ENCODE measurements around the gene CFAP251. TPM values are rescaled to one million over a fixed set of nuclear protein-coding genes. Genes with fewer than 3 reads are reported as not detected.
"Not testable (repeated sequence)": the region's sequence is repeated elsewhere in the genome, so short reads cannot be mapped to it uniquely, and the experiment has no call there.

Gene CFAP251
- total RNA-seq, 1 donor from 2014 or later = 1.3 TPM

DNA sequence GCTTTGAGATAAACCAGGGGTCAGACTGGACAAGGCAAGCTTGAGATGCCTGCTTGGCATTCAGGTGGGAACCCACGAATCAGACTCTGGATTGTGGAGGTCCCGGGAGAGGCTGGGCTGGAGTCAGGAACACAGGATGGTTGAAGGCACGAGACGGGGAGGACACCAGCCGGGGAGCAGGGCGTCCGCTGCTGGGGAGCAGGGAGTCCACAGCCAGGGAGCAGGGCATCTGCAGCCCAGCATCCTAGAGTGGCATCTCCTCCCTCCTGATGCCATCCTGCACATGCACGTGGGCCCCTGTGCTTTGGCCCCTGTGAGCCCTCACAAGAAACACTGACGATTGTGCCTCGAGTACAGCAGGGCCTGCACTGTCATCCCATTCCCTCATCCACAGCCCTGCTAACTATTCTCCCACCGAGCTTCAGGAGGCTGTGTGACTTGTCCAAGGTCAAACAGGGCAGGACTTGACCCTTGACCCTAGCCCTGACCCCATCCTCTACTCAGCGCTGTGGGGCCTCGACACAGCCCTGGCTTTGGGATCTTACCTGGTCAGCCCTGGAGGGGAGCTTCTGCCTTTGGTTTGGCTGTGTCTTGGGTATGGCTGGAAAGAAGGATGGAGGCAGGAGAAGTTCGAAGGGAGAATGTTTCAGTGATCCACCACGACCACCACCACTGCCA lies 45.1 kb downstream of the CFAP251 start:
- ATAC-seq (no peak), DNase-seq (ENCODE audit: missing footprints) (no peak)
- intact Hi-C loops (cut with DNase I) = no loop called here

DNA sequence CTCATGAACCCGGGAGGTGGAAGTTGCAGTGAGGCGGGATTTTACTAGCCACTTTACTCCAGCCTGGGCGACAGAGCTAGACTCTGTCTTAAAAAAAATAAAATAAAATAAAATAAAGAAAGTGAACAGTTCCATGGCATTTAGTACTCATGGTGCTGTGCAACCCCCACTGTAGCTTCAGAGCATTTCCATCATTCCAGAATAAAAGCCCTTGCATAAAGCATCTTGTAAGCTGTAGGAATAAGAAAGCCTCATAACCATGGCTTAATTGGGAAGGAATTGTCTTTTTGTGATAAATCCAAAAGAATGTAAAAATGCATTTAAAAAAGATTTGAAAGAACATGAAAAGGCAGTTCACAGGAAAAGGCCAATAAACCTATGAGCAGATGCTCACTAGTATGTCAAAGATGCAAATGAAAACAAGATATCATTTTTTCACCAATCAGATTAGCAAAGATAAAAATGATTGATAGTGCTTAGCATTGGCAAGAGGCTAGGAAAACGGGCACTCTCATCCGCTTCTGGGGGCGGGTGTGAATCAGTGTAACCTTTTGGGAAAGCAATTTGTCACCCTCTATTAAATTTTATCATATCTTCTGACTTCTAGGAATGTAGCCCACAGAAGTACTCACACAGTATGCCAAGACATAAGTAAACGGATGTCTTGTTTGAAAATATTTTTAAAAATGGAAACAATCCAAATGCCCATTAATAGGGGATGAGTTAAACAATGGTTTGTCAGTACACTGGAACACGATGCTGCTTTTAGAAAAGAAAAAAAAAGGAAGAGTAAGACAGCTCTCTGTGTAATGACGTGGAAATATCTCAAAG lies 46.6 kb downstream of the CFAP251 start:
- ATAC-seq = no peak
- no peak for DNase-seq (ENCODE audit: missing footprints)
- intact Hi-C loops (cut with DNase I) = no loop called here

DNA sequence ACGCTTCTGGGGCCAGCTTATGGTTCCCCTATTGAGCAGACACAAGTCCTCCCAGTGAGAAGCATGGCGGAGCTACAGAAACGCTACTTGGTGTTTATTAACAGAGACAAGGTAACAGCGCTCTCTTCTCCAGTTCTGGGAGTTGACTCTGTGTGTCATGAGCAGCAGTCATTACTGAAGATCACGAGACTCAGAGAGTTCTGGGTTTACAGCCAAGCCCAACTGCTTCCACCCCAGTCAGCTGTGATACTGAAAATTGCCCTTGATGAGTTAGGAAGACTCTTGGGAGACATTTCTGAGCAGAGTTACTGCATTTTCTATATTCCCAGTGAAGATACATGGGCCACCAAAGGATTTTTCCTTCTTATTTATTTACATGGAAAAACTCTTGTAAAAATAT lies 48.6 kb downstream of the CFAP251 start:
- intact Hi-C loops (cut with DNase I) = no loop called here
- ATAC-seq (peak; percentile 78), DNase-seq (ENCODE audit: missing footprints) (no peak)

DNA sequence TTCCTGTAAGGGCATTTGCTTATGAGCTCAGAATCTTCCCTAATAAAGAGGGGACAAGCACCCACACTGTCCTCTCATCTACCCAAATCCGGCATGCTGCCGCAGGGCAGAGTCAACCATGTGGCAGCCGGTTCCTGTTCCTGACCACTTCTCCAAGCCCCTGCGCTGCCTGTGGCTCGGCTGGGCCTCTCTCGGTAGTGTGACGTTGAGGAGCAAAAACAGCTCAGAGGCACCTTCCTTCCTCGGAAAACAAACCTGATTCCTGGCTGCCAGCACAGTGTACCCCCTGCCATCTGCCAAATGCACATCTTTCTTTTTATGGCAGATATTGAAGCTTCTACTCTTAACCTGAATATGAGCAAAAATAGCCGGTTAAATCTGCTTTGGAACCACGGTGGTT lies 50.5 kb downstream of the CFAP251 start:
- intact Hi-C loops (cut with DNase I) = no loop called here
- DNase-seq (ENCODE audit: missing footprints) = no peak
- no peak for ATAC-seq

DNA sequence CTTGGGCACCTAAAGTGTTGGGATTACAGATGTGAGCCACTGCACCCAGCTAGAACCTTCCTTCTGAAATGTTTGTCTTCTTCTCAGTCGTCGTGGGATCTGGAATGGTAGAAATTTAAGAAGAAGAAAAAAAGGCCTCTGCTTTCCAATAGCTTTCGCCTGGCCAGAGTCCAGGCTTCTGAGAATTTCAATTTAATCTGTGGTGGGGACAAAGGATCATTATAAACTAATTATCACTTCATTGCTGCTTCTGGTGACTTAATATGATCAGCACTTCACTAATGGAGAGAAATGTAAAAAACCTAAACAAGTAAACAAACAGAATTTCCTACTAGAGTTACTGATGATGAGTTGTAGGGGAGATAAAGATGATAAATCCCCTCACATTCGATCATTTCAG lies 51.3 kb downstream of the CFAP251 start:
- intact Hi-C loops (cut with DNase I) = no loop called here
- no peak for ATAC-seq

DNA sequence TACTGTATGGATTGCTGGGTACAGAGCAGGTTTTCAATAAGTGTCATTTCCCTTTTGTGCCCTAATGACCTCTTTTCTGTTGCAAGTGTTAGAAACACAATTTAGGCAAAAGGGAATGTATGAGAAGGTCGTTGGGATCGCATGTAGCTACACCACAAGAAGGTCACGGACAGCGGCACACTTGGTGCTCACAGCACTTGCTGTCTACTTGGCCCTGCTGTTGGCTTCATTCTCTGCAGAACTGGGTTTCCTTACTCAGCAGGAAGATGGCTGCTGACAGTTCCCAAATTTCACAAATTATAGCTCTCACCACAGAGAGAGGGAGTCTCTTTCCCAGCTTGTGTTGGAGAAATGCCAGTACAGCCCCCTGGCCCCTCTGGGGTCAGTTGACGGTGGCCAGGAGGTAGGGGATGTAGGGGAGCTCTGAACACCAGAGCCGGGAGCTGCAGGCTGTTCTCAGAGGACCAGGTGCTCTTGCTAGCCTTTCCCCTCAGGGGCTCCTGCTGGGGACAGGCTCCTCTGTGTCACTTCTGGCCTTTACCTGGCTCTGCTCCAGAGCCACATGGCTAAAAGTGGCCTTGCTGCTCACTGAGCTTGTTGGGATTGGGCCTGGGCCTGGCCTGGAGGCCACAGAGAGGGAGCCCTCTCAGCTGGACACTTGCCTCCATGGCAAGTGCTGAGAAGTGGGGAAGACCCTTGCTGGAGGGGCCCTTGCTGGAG lies 52.3 kb downstream of the CFAP251 start:
- intact Hi-C loops (cut with DNase I) = no loop called here
- ATAC-seq (peak; percentile 53), DNase-seq (ENCODE audit: missing footprints) (no peak)

More for the DNA sequence above, 51.3 kb downstream of the CFAP251 start:
- no peak for DNase-seq (ENCODE audit: missing footprints)

DNA sequence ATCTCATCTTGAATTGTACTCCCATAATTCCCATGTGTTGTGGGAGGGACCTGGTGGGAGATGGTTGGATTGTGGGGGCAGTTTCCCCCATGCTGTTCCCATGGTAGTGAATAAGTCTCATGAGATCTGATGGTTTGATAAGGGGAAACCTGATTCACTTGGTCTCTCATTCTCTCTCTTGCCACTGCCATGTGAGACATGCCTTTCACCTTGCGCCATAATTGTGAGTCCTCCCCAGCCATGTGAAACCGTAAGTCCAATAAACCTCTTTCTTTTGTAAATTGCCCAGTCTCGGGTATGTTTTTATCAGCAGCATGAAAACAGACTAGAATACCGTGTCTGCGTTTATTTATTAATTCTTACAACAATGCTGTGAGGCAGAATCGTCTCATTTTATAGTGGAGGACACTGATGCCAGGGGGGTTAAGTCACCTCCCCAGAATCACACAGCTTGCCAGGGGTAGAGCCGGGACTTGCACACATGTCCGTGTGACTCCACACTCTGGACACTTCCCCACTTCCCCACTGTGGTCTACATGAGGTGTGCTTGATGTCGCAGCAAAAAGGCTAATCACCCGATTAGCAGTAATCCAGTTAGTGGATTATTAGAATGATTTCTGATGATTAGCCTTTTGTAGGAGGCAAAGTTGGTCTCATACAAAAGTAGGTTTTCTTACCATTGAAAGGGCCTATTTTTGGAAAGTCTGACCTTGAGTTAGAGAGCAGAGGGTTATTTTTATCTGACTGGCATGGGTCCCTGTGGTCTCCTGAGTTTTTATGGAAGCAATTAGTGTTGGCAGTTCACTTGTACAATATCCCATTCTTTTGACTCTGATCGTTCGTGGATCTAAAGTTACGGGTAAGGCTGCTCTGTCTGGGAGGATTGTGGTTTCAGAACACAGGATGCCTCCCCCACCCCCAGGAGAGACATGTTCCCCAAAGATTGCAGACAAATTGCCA lies 55.9 kb downstream of the CFAP251 start:
- no peak for ATAC-seq
- intact Hi-C loops (cut with DNase I) = no loop called here

DNA sequence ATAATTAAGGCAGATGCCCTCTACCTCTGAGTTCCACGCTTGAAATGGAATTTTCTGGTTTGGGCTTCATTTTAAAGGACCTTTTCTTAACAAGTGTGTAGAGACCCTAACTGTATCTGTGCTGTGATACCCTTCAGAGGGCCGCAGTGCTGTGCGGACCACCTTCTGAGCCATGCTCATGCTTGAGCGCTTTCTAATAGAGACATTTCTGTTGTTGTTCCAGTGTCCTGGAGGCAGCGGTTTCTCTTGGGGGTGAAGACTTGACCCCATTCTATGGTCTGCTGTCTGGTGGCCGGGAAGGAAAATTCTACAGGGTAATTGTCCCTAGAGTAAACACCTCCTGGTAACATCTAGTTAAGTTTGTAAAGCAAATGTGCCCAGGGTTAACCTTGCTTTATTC lies 56.6 kb downstream of the CFAP251 start:
- intact Hi-C loops (cut with DNase I) = no loop called here
- ATAC-seq = no peak
- no peak for DNase-seq (ENCODE audit: missing footprints)

More for the DNA sequence above, 55.9 kb downstream of the CFAP251 start:
- no peak for DNase-seq (ENCODE audit: missing footprints)

DNA sequence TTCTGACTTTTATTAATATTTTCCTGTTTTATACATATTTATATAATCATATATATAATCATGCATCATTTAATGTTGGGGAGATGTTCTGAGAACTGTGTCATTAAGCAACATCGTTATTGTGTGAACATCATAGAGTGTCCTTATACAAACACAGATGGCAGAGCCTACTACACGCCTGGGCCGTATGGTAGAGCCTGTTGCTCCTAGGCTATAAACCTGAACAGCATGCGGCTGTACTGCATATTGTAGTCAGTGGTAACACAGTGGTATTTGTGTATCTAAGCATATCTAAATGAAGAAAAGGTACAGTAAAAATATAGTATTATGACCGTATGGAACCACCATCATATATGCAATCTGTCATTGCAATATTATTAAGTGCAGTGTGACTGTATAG lies 58.6 kb downstream of the CFAP251 start:
- DNase-seq (ENCODE audit: missing footprints) (no peak), ATAC-seq (no peak)
- intact Hi-C loops (cut with DNase I) = no loop called here

DNA sequence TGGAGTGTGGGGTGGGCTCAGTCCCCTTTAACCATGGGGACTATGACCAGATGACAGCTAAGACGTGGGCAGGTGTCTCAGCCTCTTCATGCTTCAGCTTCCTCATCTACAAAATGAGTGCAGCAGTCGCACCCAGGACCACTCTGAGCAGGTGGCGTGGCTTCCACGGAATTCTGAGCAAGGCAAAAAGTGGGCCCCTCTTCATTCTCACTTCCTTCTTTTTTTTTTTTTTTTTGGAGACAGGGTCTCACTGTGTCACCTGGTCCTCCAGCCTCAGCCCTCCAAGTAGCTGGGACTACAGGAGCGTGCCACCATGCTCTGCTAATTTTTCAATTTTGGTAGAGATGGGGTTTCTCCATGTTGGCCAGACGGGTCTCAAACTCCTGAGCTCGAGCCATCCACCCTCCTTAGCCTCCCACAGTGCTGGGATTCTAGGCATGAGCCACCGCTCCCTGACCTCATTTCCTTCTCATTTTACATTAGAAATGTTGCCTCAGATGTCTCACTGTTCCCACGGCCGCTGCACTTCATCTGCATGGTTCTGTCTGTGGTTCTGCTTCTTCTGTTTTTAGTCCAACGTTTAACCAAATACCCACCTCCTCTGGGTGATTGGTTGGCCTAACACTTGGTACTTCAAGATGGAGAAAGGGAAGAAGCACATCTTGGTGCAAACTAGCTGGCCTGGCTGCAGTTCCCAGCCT lies 61.9 kb downstream of the CFAP251 start:
- ATAC-seq = no peak
- intact Hi-C loops (cut with DNase I) = no loop called here
- no peak for DNase-seq (ENCODE audit: missing footprints)

DNA sequence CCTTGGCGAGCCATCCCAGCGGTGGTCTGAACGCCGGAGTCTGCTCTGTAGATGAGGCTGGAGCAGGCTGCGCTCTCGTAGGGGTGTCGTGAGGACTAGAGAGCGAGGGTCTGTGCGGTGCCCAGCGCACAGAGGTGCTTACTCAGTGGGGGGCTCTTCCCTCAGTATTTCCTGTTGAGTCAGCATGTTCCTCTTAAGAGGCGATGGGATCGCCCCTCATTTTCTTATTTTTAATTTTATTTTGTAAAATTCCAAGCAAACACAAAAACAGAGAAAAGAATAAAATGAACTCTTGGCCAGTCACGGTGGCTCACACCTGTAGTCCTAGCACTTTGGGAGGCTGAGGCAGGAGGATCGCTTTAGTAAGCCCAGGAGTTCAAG lies 62.5 kb downstream of the CFAP251 start:
- no peak for DNase-seq (ENCODE audit: missing footprints)
- no peak for ATAC-seq
- intact Hi-C loops (cut with DNase I) = no loop called here

DNA sequence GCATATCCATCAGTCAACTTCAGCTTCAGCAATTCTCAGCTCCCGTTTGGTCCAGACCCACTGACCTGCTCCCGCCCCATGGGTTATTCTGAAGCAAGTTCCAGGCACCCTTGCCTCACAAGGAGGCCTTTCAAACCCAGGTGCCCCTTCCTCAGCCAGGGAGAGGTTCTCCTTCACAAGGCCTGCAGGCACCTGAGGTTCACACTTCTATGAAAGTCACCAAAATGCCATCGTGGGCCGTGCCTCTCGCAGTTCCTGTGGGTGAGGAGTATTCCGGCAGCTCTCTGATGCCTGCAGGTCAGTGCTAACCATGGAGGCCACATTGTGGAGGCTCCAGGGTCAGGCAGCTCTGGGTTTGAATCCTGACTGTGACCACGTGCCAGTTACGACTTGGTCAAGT lies 63.1 kb downstream of the CFAP251 start:
- intact Hi-C loops (cut with DNase I) = no loop called here
- no peak for DNase-seq (ENCODE audit: missing footprints)
- ATAC-seq = no peak

DNA sequence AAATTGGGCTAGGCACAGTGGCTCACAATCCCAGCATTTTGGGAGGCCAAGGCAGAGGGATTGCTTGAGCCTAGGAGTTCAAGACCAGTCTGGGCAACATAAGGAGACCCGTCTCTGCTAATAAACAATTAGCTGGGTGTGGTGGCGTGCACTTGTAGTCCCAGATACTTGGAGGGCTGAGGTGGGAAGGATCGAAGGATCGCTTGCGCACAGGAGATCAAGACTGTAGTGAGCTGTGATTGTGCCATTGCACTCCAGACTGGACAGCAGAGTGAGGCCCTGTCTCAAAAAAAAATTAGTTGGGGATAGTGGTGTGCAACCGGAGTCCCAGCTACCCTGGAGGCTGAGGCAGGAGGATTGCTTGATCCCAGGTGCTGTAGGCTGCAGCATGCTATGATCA lies 64.6 kb downstream of the CFAP251 start:
- ATAC-seq (no peak), DNase-seq (ENCODE audit: missing footprints) (no peak)
- intact Hi-C loops (cut with DNase I) = no loop called here

DNA sequence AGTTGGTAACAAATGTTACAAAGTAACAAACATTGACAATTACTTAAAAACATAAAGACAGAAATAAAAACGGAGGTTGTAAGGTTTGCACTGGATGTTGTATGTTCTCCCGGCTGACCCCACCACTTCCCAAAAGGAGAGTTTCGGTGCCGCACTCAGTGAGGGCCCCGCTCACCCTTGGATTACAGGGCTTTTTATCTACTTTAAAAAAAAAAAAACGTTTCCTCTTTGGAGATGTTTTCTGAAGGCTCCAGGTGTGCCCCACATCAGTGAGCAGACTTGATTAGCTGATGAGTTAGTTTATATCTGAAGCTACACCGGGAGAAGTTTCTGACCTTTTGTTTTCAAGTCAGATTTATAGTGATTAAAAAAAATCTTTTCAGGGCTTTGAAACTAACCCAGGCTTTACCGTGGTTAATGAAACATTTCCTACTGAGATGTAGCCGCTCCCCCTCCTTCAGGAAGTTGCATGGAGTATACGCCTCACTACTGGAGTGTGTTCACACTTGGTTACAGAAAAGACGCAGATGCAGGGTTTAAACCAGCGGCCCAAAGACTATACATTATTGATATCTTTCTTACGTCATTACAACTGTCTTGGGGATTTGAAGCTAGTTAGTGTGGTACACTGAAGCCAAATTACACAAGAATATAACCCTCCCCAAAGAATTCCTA lies 65.3 kb downstream of the CFAP251 start:
- no peak for ATAC-seq
- intact Hi-C loops (cut with DNase I) = no loop called here
- no peak for DNase-seq (ENCODE audit: missing footprints)

DNA sequence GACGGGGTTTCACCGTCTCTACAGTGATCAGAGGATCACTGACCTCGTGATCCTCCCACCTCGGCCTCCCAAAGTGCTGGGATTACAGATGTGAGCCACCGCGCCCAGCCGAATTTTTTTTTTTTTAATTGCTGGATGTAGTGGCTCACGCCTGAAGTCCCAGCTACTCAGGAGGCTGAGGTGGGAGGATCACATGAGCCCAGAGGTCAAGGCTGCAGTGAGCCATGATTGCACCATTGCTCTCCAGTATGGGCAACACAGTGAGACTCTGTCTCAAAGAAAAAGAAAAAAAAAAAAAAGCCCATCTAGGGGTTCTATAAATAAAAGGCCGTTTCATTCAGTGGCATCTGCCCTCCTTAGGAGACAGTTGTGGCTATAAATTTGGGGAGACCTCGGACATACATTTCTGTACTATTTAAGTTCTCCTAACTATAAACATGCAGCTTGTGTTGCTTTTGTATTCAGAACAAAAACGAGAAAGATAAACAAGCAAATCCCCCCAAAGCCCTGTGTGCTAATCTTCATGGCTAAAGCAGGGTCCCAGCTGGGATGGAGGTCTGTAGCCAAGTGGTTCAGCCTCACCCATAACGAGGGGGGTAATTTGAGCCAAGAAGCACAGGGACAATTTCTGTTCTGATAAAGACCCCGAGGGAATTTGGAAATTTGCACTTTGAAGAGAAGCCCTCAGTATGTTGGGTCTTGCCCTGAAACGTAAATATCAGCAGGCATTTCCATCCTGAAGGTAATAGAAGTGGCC lies 68.3 kb downstream of the CFAP251 start:
- no peak for ATAC-seq

DNA sequence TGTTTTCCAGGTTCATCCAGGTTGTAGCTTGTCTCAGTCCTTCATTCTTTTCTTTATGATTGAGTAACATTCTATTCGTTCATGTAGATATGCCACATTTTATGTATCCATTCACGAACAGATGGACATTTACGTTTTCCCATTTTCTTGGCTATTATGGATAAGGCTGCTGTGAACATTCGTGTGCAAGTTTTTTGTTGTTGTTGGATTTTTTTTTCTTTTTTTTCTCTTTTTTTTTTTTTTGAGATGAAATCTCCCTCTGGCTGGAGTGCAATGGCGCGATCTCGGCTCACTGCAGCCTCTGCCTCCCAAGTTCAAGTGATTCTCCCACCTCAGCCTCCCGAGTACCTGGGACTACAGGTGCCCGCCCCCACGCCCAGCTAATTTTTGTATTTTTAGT lies 70.1 kb downstream of the CFAP251 start:
- ATAC-seq; DNase-seq (ENCODE audit: missing footprints); intact Hi-C loops (cut with DNase I): not testable (repeated sequence)

More for the DNA sequence above, 68.3 kb downstream of the CFAP251 start:
- DNase-seq (ENCODE audit: missing footprints) = no peak
- intact Hi-C loops (cut with DNase I) = no loop called here

All from Right ventricle myocardium inferior (tissue), 1 donor.